HG03280 (cell line): ENCODE data around the gene TF.
"Not testable (repeated sequence)": the region's sequence is repeated elsewhere in the genome, so short reads cannot be mapped to it uniquely, and the experiment has no call there.

ENCODE experiments used
- ATAC-seq: cut with Tn5 transposase; IDR thresholded peaks from one replicate; pipeline ENCODE4 v1.9.1; 2021; ENCODE audit warnings: mild to moderate bottlenecking, moderate library complexity; ENCODE audit not compliant: unreplicated experiment

The TF gene

GRCh38 chr3:133763797-133764683, 17.8 kb downstream of the TF start:
- ATAC-seq, result no peak

- ATAC-seq, result no peak
These were observed 19.1 kb downstream of the TF start for GRCh38 chr3:133765256-133765655.

- no peak for ATAC-seq
These were observed 21.4 kb downstream of the TF start for GRCh38 chr3:133767607-133768006.

DNA sequence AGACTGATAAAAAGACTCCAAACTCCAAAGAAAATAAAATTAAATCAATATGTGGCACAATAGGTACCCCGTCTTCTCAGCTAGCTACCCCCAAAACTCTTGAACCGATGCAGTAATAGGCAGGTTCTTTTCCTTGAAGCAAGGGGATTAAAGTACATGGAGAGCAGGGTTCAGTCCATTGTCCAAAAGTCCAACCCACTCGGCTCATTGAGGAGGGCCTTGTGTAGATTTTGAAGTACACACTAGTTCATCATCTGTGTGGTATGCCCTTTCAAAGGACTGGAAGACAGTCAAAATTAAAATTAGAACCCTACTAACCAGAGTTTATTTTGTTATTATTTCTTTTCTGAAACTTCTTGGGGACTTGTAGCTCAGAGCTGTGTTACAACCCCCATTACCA, 23.3 kb downstream of the TF start:
- ATAC-seq, result no peak

GRCh38 chr3:133773732-133774131, 27.5 kb downstream of the TF start:
- ATAC-seq, result no peak

DNA sequence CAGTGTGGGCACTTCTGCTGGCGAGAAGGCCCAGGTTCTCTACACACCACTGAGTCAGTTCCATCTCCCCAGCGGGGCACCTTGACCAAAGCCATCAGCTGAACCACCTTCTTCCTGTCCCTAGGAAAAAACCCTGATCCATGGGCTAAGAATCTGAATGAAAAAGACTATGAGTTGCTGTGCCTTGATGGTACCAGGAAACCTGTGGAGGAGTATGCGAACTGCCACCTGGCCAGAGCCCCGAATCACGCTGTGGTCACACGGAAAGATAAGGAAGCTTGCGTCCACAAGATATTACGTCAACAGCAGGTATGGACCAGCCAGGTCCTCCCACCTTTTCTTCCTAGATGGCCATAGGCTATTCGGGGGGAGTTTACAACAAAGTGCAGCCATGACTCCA, 29.1 kb downstream of the TF start:
- no peak for ATAC-seq

GRCh38 chr3:133775835-133776234, 29.6 kb downstream of the TF start:
- ATAC-seq, result no peak

GRCh38 chr3:133776794-133777438, 30.7 kb downstream of the TF start:
- ATAC-seq, result no peak

GRCh38 chr3:133777807-133778568, 31.8 kb downstream of the TF start:
- no peak for ATAC-seq

DNA sequence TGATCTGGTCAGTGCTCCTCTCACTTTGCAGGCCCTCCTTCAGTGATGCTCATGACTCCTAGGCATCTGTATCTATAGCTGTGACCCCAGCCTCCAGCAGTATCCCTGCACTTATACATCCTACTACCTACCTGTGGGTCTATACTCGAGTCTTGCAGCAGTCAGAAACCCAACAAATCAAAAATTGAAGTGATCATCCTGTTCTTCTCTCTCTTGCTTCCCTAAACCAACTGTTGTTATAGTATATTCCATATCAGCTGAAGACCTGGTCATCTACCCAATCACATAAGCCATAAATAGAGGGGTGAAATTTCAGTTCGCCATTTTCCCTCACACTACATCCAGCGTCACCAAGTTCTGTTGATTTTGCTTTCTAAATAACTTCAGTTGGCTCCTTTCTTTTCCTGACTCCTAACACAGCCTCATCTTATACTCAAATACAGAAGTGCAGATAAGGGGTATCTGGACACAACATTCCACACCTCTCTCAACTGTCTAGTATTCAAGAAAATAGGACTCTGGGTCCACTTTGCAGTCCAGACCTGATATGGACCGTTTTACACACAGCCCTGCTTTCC, 33.5 kb downstream of the TF start:
- no peak for ATAC-seq

GRCh38 chr3:133780756-133781155, 34.6 kb downstream of the TF start:
- not testable (repeated sequence) for ATAC-seq

GRCh38 chr3:133781570-133781969, 35.4 kb downstream of the TF start:
- no peak for ATAC-seq

DNA sequence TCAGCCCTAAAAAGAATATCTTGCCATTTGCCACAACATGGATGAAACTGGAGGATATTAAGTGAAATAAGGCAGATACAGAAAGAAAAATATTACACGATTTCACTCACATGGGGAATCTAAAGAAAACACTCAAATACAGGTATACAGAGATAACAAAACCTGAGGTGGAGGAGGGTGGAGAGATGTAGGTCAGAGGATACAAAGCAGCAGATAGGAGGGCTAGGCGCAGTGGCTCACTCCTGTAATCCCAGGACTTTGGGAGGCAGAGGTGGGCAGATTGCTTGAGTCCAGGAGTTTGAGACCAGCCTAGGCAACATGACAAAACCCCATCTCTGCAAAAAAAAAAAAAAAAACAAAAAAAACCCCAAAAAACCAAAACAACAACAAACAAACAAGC, 36.3 kb downstream of the TF start:
- no peak for ATAC-seq

DNA sequence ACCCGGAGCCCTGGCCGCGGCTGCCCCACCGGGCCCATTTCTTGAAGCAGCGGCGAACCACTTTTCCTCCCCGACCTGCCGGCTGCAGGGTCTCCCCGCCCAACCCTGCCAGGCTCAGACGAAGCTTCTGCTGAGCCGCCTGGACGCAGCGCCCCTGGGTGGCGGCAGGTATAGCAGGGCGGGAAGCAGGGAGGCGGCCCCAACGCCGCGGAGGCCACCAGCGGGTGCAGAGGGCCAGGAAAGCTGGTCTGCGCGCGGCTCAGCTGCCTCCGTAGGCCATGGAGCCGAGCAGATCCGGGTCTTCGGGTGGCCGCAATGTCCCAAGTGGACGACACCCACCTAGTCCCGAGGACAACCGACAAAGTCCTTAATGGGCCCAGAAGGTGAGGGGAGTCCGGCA, 37.6 kb downstream of the TF start:
- ATAC-seq, result no peak

DNA sequence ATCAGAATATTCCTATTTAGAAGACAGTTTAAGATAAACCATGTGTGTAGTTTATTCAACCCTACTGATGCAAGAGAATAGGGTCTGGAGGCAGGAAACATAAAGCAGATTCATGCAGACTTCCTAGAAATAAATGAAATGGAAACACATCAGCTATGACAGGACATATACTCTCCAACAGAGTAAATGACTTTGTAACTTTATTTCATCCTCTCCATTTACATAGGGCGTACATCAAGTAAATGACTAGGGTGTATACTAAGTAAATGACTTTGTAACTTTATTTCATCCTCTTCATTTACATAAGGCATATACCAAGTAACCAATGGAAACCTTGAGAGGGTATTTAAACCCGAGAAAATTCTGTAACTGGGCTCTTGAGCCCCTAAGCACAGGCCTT, 41.8 kb downstream of the TF start:
- ATAC-seq, result no peak

DNA sequence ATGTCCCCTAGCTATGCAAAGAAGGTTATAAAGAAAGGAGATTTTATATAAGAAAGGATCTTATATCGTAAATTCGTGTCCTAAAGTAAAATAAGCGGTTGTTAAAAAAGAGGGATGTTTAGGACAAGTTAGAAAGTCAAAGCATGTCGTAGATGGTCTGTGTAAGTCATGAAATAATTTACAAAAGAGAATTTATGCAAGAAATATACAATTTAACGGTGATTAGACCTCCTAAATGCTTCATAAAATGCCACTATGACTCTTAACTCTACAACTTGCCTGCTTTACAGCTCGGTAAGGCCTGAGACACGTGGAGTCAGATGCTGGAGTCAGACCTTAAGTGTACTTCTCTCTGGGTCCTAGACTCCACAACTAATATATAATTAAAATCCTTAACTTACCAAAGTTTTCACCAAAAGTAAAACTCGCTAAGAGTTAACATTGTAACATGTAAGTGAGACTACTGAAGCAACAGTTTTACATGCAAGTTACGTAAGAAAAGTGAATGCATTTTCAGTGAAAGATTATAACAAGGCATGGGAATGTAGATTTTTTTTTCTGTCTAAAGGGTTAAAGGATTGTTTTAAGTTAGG, 46.1 kb downstream of the TF start:
- ATAC-seq, result no peak

GRCh38 chr3:133797396-133798105, 51.4 kb downstream of the TF start:
- ATAC-seq, result no peak

DNA sequence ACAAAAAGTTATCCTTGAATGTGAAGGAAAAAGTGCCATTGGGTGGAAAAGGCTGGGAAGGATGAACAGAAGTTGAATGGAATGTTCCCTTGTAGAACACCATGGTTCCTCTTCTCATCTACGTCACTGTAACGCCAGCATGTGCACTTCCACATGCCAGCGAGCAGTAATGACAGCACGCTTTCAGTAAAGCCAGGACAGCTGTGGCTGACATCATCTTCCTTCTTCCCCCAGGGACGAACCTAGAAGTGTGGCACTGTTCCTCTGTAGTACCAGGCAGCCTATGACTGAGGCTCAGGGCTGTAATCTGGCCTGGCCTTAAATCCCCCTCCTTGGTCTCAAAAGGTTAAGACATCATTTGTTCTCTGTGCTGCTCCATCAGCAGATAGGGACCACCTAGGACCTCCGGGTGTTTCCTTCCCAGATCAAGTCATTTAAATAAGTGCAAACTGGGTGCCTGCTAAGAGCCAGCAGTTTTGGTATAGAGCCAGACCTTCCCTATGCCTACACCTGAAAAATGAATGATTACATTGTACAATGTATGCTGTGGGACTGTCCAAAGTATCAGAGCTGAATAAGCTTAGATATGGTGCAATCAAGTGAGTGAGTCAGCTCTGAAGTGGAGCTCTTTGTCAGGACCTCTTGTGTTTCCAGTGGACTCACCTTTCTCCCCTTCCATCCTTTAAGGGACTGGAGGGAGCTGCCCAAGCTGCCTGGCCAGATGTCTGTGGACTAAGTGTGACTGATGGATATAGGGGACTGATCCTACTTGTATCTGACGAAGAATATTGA, 53.8 kb downstream of the TF start:
- ATAC-seq, result no peak

DNA sequence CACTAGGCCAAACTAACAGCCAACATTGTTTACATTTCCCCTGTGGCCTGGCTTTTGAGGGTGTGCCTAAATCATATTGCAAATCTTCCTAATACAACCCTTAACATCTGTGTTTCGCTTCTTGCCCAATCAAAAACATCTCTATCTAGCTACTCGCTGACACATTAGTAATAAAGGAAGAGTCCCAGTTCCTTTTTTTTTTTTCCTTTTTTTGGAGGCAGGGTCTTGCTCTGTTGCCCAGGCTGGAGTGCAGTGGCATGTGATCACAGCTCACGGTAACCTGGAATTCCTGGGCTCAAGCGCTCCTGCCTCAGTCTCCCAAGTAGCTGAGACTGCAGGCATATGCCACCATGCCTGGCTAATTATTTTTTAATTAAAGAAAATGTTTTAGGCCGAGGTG, 57.3 kb downstream of the TF start:
- no peak for ATAC-seq

- ATAC-seq, result no peak
These were observed 58.7 kb downstream of the TF start for GRCh38 chr3:133804896-133805295.
